ENCODE measurements around the gene PRICKLE2. TPM values are rescaled to one million over a fixed set of nuclear protein-coding genes. Genes with fewer than 3 reads are reported as not detected.

The PRICKLE2 gene
- total RNA-seq, 1 experiment from 2014 or later = 3.2 TPM

- H4K91ac ChIP-seq (ENCODE audit: insufficient read length, low read depth, low read length) = no peak overlapping the region
- no peaks in the 10 kb centered on the region for H3K9me3 ChIP-seq (ENCODE audit: control insufficient read depth, low read depth, low read length)
- H4K5ac ChIP-seq (ENCODE audit: insufficient read length, low read depth, low read length) = no peak overlapping the region
- peaks cover 4 to 14% (median 7%) of the 10 kb centered on the region in 3 experiments; a peak in 6 of 7 replicates for H3K36me3 Mint-ChIP-seq (ENCODE audit: insufficient read depth in 1 of 3, low read depth in 3 of 3)
- no peaks in the 10 kb centered on the region for H4K20me1 ChIP-seq (ENCODE audit: control insufficient read depth, insufficient read depth, insufficient read length)
- H3K27ac ChIP-seq (ENCODE audit: insufficient read length, low read depth, low read length) = no peak overlapping the region
- no peak overlapping the region for H3K4ac ChIP-seq (ENCODE audit: low read depth, low read length)
- H3K4me3 Mint-ChIP-seq = no peak overlapping the region
- H3K4me1 Mint-ChIP-seq = peaks cover 57 to 72% of the 10 kb centered on the region in 2 experiments
- no peak overlapping the region for H2BK5ac ChIP-seq (ENCODE audit: insufficient read length, low read length)
- H2BK20ac ChIP-seq (ENCODE audit: low read depth, low read length, poor library complexity, severe bottlenecking) = no peak overlapping the region
- H2BK15ac ChIP-seq (ENCODE audit: low read depth, low read length) = no peak overlapping the region
- no peak overlapping the region for H4K8ac ChIP-seq (replicated peaks; ENCODE audit: insufficient read length, low read depth, low read length)
- no peaks in the 10 kb centered on the region for H3K79me1 ChIP-seq (ENCODE audit: insufficient read depth, low read depth, low read length, poor library complexity, severe bottlenecking)
- H3K4me2 ChIP-seq (ENCODE audit: insufficient read depth, insufficient read length, low read length) = no peak overlapping the region
- H3K4me1 ChIP-seq (ENCODE audit: insufficient read depth, low read length) = peaks cover 5% of the 10 kb centered on the region
- H3K18ac ChIP-seq (ENCODE audit: insufficient read length, low read depth, low read length) = no peak overlapping the region
- no peak overlapping the region for H2AFZ ChIP-seq (ENCODE audit: low read length)
- H3K56ac ChIP-seq (ENCODE audit: insufficient read length, low read depth, low read length) = no peak overlapping the region
- H3K79me2 ChIP-seq (ENCODE audit: insufficient read depth, low read length) = no peaks in the 10 kb centered on the region
- H2AK5ac ChIP-seq (ENCODE audit: insufficient read length, low read length) = no peak overlapping the region
- DNase-seq = no peak
- no peak overlapping the region for H3K23ac ChIP-seq (ENCODE audit: insufficient read length, low read depth, low read length)
- no peak overlapping the region for H3T11ph ChIP-seq (ENCODE audit: low read length)
- H3K23me2 ChIP-seq (ENCODE audit: insufficient read length, low read depth, low read length, poor library complexity, severe bottlenecking) = no peaks in the 10 kb centered on the region
- no peaks in the 10 kb centered on the region for H3K27me3 Mint-ChIP-seq (ENCODE audit: low read depth)
- H3K27ac Mint-ChIP-seq = no peak overlapping the region; a peak in 2 of 7 replicates
- H3K27me3 ChIP-seq (ENCODE audit: insufficient read depth, low read length) = no peaks in the 10 kb centered on the region
- WGBS (ENCODE audit: extremely low coverage, insufficient read length, low lambda C conversion rate) = no CpG with 5 or more reads among the region's 2 CpGs
- H3K9ac ChIP-seq (ENCODE audit: extremely low read depth, insufficient read length, low read length) = no peak overlapping the region
- H2BK12ac ChIP-seq (ENCODE audit: insufficient read length, low read depth, low read length) = no peak overlapping the region
- no peak overlapping the region for H3K14ac ChIP-seq (ENCODE audit: insufficient read depth, low read length)
- no peak overlapping the region for H2BK120ac ChIP-seq (ENCODE audit: low read depth, low read length, poor library complexity, severe bottlenecking)
- no peaks in the 10 kb centered on the region; a peak in 1 of 5 replicates for H3K9me3 Mint-ChIP-seq
- no peak for TF ChIP-seq CTCF (conservative IDR thresholded peaks at IDR 0.05)
Measured at GRCh38 chr3:64161481-64161952, 63.7 kb downstream of the PRICKLE2 start.
